ENCODE results near the gene TRABD2B. TPM values are rescaled to one million over a fixed set of nuclear protein-coding genes. Genes with fewer than 3 reads are reported as not detected.

The TRABD2B gene
- total and polyA plus RNA-seq, 2 experiments from 2014 or later = 1.6 to 2.0 TPM

DNA sequence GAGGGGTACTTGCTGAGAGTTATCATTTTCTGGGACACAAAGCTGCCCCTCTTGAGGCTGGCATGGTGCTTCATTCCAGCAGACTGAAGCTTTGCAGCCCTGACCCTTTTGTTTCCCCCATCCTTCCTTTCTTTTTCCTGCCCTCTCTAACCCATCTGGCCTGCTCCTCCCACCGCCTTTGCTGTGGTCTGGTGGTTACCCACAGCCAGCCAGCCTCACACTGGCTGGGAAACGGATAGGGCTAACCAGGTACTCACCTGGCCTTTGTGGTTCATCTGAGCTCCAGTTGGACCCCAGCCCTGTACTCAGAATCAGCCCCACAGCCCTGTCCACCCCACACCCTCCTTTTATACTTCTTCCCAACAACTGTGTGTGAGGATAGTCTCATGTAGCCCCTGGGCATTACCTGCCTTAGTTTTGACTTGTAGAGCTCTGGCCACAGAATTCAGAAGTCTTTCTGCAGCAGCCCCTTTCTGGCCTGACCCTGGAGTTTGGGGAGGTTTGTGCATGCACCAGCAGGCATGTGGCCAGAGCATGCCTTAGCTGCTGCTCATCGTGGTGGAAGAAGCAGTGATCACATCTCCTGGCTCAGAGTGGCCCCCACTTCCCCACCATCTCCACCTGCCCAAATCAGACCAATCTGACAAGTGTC, 138.0 kb downstream of the TRABD2B start:
- H3K4me3 ChIP-seq = no peak overlapping the region
- Mint-ChIP-seq H3K27me3 (ENCODE audit: insufficient read depth, low read depth, poor library complexity) (no peaks in the 10 kb centered on the region), H3K36me3 (ENCODE audit: low read depth) (no peaks in the 10 kb centered on the region), H3K9me3 (no peaks in the 10 kb centered on the region), H3K4me3 (no peak overlapping the region), H3K4me1 (peaks cover 10% of the 10 kb centered on the region), H3K27ac (no peak overlapping the region)
- DNase-seq (ENCODE audit: low spot score) = no peak
- no peaks in the 10 kb centered on the region for H3F3A ChIP-seq (replicated peaks; ENCODE audit: low read depth)
- TF ChIP-seq, protein P1, sequence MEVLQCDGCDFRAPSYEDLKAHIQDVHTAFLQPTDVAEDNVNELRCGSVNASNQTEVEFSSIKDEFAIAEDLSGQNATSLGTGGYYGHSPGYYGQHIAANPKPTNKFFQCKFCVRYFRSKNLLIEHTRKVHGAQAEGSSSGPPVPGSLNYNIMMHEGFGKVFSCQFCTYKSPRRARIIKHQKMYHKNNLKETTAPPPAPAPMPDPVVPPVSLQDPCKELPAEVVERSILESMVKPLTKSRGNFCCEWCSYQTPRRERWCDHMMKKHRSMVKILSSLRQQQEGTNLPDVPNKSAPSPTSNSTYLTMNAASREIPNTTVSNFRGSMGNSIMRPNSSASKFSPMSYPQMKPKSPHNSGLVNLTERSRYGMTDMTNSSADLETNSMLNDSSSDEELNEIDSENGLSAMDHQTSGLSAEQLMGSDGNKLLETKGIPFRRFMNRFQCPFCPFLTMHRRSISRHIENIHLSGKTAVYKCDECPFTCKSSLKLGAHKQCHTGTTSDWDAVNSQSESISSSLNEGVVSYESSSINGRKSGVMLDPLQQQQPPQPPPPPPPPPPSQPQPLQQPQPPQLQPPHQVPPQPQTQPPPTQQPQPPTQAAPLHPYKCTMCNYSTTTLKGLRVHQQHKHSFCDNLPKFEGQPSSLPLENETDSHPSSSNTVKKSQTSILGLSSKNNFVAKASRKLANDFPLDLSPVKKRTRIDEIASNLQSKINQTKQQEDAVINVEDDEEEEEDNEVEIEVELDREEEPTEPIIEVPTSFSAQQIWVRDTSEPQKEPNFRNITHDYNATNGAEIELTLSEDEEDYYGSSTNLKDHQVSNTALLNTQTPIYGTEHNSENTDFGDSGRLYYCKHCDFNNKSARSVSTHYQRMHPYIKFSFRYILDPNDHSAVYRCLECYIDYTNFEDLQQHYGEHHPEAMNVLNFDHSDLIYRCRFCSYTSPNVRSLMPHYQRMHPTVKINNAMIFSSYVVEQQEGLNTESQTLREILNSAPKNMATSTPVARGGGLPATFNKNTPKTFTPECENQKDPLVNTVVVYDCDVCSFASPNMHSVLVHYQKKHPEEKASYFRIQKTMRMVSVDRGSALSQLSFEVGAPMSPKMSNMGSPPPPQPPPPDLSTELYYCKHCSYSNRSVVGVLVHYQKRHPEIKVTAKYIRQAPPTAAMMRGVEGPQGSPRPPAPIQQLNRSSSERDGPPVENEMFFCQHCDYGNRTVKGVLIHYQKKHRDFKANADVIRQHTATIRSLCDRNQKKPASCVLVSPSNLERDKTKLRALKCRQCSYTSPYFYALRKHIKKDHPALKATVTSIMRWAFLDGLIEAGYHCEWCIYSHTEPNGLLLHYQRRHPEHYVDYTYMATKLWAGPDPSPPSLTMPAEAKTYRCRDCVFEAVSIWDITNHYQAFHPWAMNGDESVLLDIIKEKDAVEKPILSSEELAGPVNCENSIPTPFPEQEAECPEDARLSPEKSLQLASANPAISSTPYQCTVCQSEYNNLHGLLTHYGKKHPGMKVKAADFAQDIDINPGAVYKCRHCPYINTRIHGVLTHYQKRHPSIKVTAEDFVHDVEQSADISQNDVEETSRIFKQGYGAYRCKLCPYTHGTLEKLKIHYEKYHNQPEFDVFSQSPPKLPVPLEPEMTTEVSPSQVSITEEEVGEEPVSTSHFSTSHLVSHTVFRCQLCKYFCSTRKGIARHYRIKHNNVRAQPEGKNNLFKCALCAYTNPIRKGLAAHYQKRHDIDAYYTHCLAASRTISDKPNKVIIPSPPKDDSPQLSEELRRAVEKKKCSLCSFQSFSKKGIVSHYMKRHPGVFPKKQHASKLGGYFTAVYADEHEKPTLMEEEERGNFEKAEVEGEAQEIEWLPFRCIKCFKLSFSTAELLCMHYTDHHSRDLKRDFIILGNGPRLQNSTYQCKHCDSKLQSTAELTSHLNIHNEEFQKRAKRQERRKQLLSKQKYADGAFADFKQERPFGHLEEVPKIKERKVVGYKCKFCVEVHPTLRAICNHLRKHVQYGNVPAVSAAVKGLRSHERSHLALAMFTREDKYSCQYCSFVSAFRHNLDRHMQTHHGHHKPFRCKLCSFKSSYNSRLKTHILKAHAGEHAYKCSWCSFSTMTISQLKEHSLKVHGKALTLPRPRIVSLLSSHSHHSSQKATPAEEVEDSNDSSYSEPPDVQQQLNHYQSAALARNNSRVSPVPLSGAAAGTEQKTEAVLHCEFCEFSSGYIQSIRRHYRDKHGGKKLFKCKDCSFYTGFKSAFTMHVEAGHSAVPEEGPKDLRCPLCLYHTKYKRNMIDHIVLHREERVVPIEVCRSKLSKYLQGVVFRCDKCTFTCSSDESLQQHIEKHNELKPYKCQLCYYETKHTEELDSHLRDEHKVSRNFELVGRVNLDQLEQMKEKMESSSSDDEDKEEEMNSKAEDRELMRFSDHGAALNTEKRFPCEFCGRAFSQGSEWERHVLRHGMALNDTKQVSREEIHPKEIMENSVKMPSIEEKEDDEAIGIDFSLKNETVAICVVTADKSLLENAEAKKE (CRISPR knock-in tag; IDR thresholded peaks at IDR 0.05) = no peak
- TF ChIP-seq ZNF331 (CRISPR knock-in tag; IDR thresholded peaks at IDR 0.05; ENCODE audit: low read depth) = no peak
- TF ChIP-seq, protein P2, sequence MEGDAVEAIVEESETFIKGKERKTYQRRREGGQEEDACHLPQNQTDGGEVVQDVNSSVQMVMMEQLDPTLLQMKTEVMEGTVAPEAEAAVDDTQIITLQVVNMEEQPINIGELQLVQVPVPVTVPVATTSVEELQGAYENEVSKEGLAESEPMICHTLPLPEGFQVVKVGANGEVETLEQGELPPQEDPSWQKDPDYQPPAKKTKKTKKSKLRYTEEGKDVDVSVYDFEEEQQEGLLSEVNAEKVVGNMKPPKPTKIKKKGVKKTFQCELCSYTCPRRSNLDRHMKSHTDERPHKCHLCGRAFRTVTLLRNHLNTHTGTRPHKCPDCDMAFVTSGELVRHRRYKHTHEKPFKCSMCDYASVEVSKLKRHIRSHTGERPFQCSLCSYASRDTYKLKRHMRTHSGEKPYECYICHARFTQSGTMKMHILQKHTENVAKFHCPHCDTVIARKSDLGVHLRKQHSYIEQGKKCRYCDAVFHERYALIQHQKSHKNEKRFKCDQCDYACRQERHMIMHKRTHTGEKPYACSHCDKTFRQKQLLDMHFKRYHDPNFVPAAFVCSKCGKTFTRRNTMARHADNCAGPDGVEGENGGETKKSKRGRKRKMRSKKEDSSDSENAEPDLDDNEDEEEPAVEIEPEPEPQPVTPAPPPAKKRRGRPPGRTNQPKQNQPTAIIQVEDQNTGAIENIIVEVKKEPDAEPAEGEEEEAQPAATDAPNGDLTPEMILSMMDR (conservative IDR thresholded peaks at IDR 0.05; ENCODE audit: low read depth in 2 of 2) = no peak
- TF ChIP-seq, protein P3, sequence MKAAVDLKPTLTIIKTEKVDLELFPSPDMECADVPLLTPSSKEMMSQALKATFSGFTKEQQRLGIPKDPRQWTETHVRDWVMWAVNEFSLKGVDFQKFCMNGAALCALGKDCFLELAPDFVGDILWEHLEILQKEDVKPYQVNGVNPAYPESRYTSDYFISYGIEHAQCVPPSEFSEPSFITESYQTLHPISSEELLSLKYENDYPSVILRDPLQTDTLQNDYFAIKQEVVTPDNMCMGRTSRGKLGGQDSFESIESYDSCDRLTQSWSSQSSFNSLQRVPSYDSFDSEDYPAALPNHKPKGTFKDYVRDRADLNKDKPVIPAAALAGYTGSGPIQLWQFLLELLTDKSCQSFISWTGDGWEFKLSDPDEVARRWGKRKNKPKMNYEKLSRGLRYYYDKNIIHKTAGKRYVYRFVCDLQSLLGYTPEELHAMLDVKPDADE (IDR thresholded peaks at IDR 0.05) = no peak
- TF ChIP-seq, protein P4, sequence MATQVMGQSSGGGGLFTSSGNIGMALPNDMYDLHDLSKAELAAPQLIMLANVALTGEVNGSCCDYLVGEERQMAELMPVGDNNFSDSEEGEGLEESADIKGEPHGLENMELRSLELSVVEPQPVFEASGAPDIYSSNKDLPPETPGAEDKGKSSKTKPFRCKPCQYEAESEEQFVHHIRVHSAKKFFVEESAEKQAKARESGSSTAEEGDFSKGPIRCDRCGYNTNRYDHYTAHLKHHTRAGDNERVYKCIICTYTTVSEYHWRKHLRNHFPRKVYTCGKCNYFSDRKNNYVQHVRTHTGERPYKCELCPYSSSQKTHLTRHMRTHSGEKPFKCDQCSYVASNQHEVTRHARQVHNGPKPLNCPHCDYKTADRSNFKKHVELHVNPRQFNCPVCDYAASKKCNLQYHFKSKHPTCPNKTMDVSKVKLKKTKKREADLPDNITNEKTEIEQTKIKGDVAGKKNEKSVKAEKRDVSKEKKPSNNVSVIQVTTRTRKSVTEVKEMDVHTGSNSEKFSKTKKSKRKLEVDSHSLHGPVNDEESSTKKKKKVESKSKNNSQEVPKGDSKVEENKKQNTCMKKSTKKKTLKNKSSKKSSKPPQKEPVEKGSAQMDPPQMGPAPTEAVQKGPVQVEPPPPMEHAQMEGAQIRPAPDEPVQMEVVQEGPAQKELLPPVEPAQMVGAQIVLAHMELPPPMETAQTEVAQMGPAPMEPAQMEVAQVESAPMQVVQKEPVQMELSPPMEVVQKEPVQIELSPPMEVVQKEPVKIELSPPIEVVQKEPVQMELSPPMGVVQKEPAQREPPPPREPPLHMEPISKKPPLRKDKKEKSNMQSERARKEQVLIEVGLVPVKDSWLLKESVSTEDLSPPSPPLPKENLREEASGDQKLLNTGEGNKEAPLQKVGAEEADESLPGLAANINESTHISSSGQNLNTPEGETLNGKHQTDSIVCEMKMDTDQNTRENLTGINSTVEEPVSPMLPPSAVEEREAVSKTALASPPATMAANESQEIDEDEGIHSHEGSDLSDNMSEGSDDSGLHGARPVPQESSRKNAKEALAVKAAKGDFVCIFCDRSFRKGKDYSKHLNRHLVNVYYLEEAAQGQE (IDR thresholded peaks at IDR 0.05; ENCODE audit: unreplicated experiment) = no peak
- no peak for TF ChIP-seq STAT1 (IDR thresholded peaks at IDR 0.05; ENCODE audit: unreplicated experiment)
- no peaks in the 10 kb centered on the region for H3K36me3 ChIP-seq (ENCODE audit: insufficient read depth)
- no peak overlapping the region for H2AFZ ChIP-seq
- no peak overlapping the region for H3K27ac ChIP-seq (ENCODE audit: low read depth)
- peaks cover 6% of the 10 kb centered on the region for H3K4me1 ChIP-seq (ENCODE audit: insufficient read depth)
- no peaks in the 10 kb centered on the region for H3K27me3 ChIP-seq (ENCODE audit: insufficient read depth)
- H3K4me2 ChIP-seq = no peak overlapping the region
- no peaks in the 10 kb centered on the region for H3K79me2 ChIP-seq (replicated peaks; ENCODE audit: insufficient read depth)
- ATAC-seq = no peak
- H4K20me1 ChIP-seq (replicated peaks; ENCODE audit: insufficient read depth) = no peaks in the 10 kb centered on the region
- peaks cover 3% of the 10 kb centered on the region; the same call in 1 of the 2 replicates for H3K9me2 ChIP-seq (ENCODE audit: insufficient read depth)
